H9 (cell line): ENCODE measurements around the gene VDAC2. TPM values are rescaled to one million over a fixed set of nuclear protein-coding genes. Genes with fewer than 3 reads are reported as not detected.

ENCODE experiments used
- DNase-seq: peaks from one replicate; pipeline ENCODE4 v3.0.0-alpha.2; 2017
- H2AFZ ChIP-seq: one replicate; pipeline ENCODE4 v1.6.1; 2013; ENCODE audit warnings: mild to moderate bottlenecking, low read length, control low read depth, moderate library complexity
- H2AK5ac ChIP-seq: 2 replicates; pipeline ENCODE4 v1.6.1; 2013; ENCODE audit warnings: low read length, control low read depth, mixed read lengths; ENCODE audit not compliant: insufficient read length
- H2BK120ac ChIP-seq: one replicate; pipeline ENCODE4 v1.6.1; 2013; ENCODE audit warnings: low read depth, mild to moderate bottlenecking, low read length, control low read depth, inconsistent platforms; ENCODE audit not compliant: poor library complexity, severe bottlenecking
- H2BK12ac ChIP-seq: 2 replicates; pipeline ENCODE4 v1.6.1; 2013; ENCODE audit warnings: low read length, control low read depth, mixed read lengths, low read depth; ENCODE audit not compliant: insufficient read length
- H2BK15ac ChIP-seq: 2 replicates; pipeline ENCODE4 v1.6.1; 2013; ENCODE audit warnings: low read depth, low read length, control low read depth
- H2BK20ac ChIP-seq: one replicate; pipeline ENCODE4 v1.6.1; 2013; ENCODE audit warnings: low read depth, mild to moderate bottlenecking, low read length, control low read depth, inconsistent platforms; ENCODE audit not compliant: poor library complexity, severe bottlenecking
- H2BK5ac ChIP-seq: 2 replicates; pipeline ENCODE4 v1.6.1; 2013; ENCODE audit warnings: low read length, control low read depth, mixed read lengths; ENCODE audit not compliant: insufficient read length
- H3K14ac ChIP-seq: 2 replicates; pipeline ENCODE4 v1.6.1; 2013; ENCODE audit warnings: low read length, control low read depth; ENCODE audit not compliant: insufficient read depth
- H3K18ac ChIP-seq: 2 replicates; pipeline ENCODE4 v1.6.1; 2013; ENCODE audit warnings: low read depth, mild to moderate bottlenecking, mixed read lengths, low read length, control low read depth; ENCODE audit not compliant: insufficient read length
- H3K23ac ChIP-seq: 2 replicates; pipeline ENCODE4 v1.6.1; 2013; ENCODE audit warnings: low read length, control low read depth, mixed read lengths, low read depth; ENCODE audit not compliant: insufficient read length
- H3K23me2 ChIP-seq: 2 replicates; pipeline ENCODE4 v1.6.1; 2013; ENCODE audit warnings: low read depth, mild to moderate bottlenecking, mixed read lengths, low read length, control low read depth; ENCODE audit not compliant: insufficient read length, poor library complexity, severe bottlenecking
- H3K27ac ChIP-seq: 2 replicates; pipeline ENCODE4 v1.5.1; 2013; ENCODE audit warnings: low read length, control low read depth, mixed read lengths, low read depth; ENCODE audit not compliant: insufficient read length
- H3K27me3 ChIP-seq: 2 replicates; pipeline ENCODE4 v1.6.1; 2013; ENCODE audit warnings: low read length, control low read depth, inconsistent platforms; ENCODE audit not compliant: insufficient read depth
- H3K4ac ChIP-seq: 2 replicates; pipeline ENCODE4 v1.6.1; 2013; ENCODE audit warnings: low read depth, mild to moderate bottlenecking, control low read depth, inconsistent platforms, low read length, moderate library complexity
- H3K4me1 ChIP-seq: 2 replicates; pipeline ENCODE4 v1.6.1; 2013; ENCODE audit warnings: low read length, control low read depth, inconsistent platforms; ENCODE audit not compliant: insufficient read depth
- H3K4me2 ChIP-seq: 2 replicates; pipeline ENCODE4 v1.6.1; 2013; ENCODE audit warnings: low read length, control low read depth, mixed read lengths; ENCODE audit not compliant: insufficient read length, insufficient read depth
- H3K56ac ChIP-seq: 2 replicates; pipeline ENCODE4 v1.6.1; 2013; ENCODE audit warnings: low read depth, mild to moderate bottlenecking, mixed read lengths, low read length, control low read depth; ENCODE audit not compliant: insufficient read length
- H3K79me1 ChIP-seq: 2 replicates; pipeline ENCODE4 v1.6.1; 2013; ENCODE audit warnings: low read depth, mild to moderate bottlenecking, moderate library complexity, low read length, control low read depth, inconsistent platforms; ENCODE audit not compliant: insufficient read depth, poor library complexity, severe bottlenecking
- H3K79me2 ChIP-seq: 2 replicates; pipeline ENCODE4 v1.6.1; 2013; ENCODE audit warnings: low read length, control low read depth, inconsistent platforms; ENCODE audit not compliant: insufficient read depth
- H3K9ac ChIP-seq: 2 replicates; pipeline ENCODE4 v1.6.1; 2013; ENCODE audit warnings: low read length, control low read depth, mixed read lengths; ENCODE audit not compliant: insufficient read length; ENCODE audit errors: extremely low read depth
- H3K9me3 ChIP-seq: one replicate; pipeline ENCODE4 v1.6.1; 2013; ENCODE audit warnings: low read depth, low read length, inconsistent platforms; ENCODE audit not compliant: control insufficient read depth
- H3T11ph ChIP-seq: one replicate; pipeline ENCODE4 v1.6.1; 2013; ENCODE audit warnings: mild to moderate bottlenecking, low read length, control low read depth, inconsistent platforms
- H4K20me1 ChIP-seq: one replicate; pipeline ENCODE4 v1.6.1; 2013; ENCODE audit not compliant: control insufficient read depth, insufficient read length, insufficient read depth
- H4K5ac ChIP-seq: 2 replicates; pipeline ENCODE4 v1.6.1; 2013; ENCODE audit warnings: low read depth, mild to moderate bottlenecking, mixed read lengths, low read length, control low read depth; ENCODE audit not compliant: insufficient read length
- H4K8ac ChIP-seq: replicated peaks from 2 replicates; pipeline ENCODE4 v1.6.1; 2013; ENCODE audit warnings: low read length, control low read depth, mixed read lengths, low read depth; ENCODE audit not compliant: insufficient read length
- H4K91ac ChIP-seq: 2 replicates; pipeline ENCODE4 v1.6.1; 2013; ENCODE audit warnings: low read depth, mild to moderate bottlenecking, moderate library complexity, mixed read lengths, low read length, control low read depth; ENCODE audit not compliant: insufficient read length
- H3K27ac Mint-ChIP-seq, 3 experiments: 2 replicates in 2 of 3; 3 replicates in 1 of 3; pipeline ENCODE4 v1.8.0; 2020 to 2021; ENCODE audit warnings: mixed read lengths in 3 of 3, mild to moderate bottlenecking in 1 of 3, moderate library complexity in 1 of 3
- H3K27me3 Mint-ChIP-seq: 2 replicates; pipeline ENCODE4 v1.8.0; 2021; ENCODE audit warnings: low read depth, mild to moderate bottlenecking, moderate library complexity, mixed read lengths
- H3K36me3 Mint-ChIP-seq, 3 experiments: 2 replicates in 2 of 3; 3 replicates in 1 of 3; pipeline ENCODE4 v1.8.0; 2020 to 2021; ENCODE audit warnings: low read depth in 3 of 3, mixed read lengths in 3 of 3; ENCODE audit not compliant: insufficient read depth in 1 of 3
- H3K4me1 Mint-ChIP-seq, 2 experiments: 2 replicates each; pipeline ENCODE4 v1.8.0; 2020; ENCODE audit warnings: mixed read lengths in 2 of 2
- H3K4me3 Mint-ChIP-seq, 2 experiments: 2 replicates in 1 of 2; 3 replicates in 1 of 2; pipeline ENCODE4 v1.8.0; 2020 to 2021; ENCODE audit warnings: mild to moderate bottlenecking in 2 of 2, mixed read lengths in 2 of 2, moderate library complexity in 1 of 2
- H3K9me3 Mint-ChIP-seq, 2 experiments: 2 replicates in 1 of 2; 3 replicates in 1 of 2; pipeline ENCODE4 v1.8.0; 2020; ENCODE audit warnings: mild to moderate bottlenecking in 2 of 2, mixed read lengths in 2 of 2, moderate library complexity in 1 of 2
- WGBS: extraction: QIAGEN DNeasy Blood & Tissue Kit; methylation state at CpG from one replicate; pipeline ENCODE4 v1.1.7; 2013; ENCODE audit warnings: missing lambda C conversion rate, low lambda C conversion rate, mixed read lengths; ENCODE audit not compliant: insufficient read length; ENCODE audit errors: extremely low coverage; 5-methylcytosine and 5-hydroxymethylcytosine counted together
- total RNA-seq: library from RNA; stranded (reverse); gene quantifications from 2 replicates; pipeline ENCODE4 v1.2.1, GENCODE V29; 2021
- TF ChIP-seq, protein P1 (sequence below): fragments of 200-600 bp; sonication (generic); conservative IDR thresholded peaks from 3 replicates; pipeline ENCODE4 v1.8.0; 2021; ENCODE audit warnings: antibody characterized with exemption, mild to moderate bottlenecking

VDAC2 gene
- total RNA-seq, 1 experiment from 2014 or later, result 271 TPM

DNA sequence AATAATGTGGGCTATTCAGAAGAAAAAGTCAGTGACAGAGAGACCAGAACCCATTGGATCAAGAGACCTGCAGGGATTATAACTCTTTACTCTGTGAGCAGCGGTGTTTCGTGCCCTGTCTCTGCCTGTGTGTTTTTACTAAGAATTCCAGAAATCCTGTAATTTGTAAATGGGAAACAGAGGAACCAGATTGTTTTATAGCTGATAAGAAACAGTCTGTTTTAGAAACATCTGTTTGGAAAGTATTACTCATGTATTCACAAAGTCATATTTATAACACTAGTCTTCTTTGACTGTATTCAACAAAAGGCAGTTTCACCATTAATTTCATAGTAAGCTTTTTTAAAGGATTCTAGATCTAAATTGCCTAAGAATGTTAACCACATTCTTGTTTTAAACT is 30.0 kb upstream of the VDAC2 start:
- TF ChIP-seq, protein P1, sequence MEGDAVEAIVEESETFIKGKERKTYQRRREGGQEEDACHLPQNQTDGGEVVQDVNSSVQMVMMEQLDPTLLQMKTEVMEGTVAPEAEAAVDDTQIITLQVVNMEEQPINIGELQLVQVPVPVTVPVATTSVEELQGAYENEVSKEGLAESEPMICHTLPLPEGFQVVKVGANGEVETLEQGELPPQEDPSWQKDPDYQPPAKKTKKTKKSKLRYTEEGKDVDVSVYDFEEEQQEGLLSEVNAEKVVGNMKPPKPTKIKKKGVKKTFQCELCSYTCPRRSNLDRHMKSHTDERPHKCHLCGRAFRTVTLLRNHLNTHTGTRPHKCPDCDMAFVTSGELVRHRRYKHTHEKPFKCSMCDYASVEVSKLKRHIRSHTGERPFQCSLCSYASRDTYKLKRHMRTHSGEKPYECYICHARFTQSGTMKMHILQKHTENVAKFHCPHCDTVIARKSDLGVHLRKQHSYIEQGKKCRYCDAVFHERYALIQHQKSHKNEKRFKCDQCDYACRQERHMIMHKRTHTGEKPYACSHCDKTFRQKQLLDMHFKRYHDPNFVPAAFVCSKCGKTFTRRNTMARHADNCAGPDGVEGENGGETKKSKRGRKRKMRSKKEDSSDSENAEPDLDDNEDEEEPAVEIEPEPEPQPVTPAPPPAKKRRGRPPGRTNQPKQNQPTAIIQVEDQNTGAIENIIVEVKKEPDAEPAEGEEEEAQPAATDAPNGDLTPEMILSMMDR, result no peak
- no peak overlapping the region for H3T11ph ChIP-seq
- H2BK120ac ChIP-seq, result no peak overlapping the region
- H4K20me1 ChIP-seq, result no peaks in the 10 kb centered on the region
- H2BK12ac ChIP-seq, result no peak overlapping the region
- no peak overlapping the region for H3K27ac ChIP-seq
- Mint-ChIP-seq H3K27me3 (no peaks in the 10 kb centered on the region), H3K36me3 (peaks cover 0 to 23% (median 4%) of the 10 kb centered on the region in 3 experiments; a peak in 4 of 7 replicates), H3K27ac (no peak overlapping the region), H3K9me3 (no peaks in the 10 kb centered on the region), H3K4me3 (no peak overlapping the region), H3K4me1 (0 out of 4 replicates have a peak, but pooled peaks cover 2 to 4% of the 10 kb centered on the region in 2 experiments)
- no peak overlapping the region for H4K8ac ChIP-seq
- H2BK5ac ChIP-seq, result no peak overlapping the region
- H2AK5ac ChIP-seq, result no peak overlapping the region
- H3K18ac ChIP-seq, result no peak overlapping the region
- no peak overlapping the region for H4K5ac ChIP-seq
- no peaks in the 10 kb centered on the region for H3K9me3 ChIP-seq
- H2AFZ ChIP-seq, result no peak overlapping the region
- H3K9ac ChIP-seq, result no peak overlapping the region
- no peak overlapping the region for H3K14ac ChIP-seq
- H3K4me2 ChIP-seq, result no peak overlapping the region
- no peaks in the 10 kb centered on the region for H3K4me1 ChIP-seq
- H3K79me2 ChIP-seq, result no peaks in the 10 kb centered on the region
- no peak overlapping the region for H3K4ac ChIP-seq
- no peak overlapping the region for H2BK15ac ChIP-seq
- no peak for DNase-seq
- H3K79me1 ChIP-seq, result no peaks in the 10 kb centered on the region
- no peaks in the 10 kb centered on the region for H3K27me3 ChIP-seq
- H2BK20ac ChIP-seq, result no peak overlapping the region
- no peaks in the 10 kb centered on the region for H3K23me2 ChIP-seq
- H3K56ac ChIP-seq, result no peak overlapping the region
- no CpG with 5 or more reads among the region's 2 CpGs for WGBS
- H3K23ac ChIP-seq, result no peak overlapping the region
- H4K91ac ChIP-seq, result no peak overlapping the region
